Lung (tissue), 12 donors: ENCODE results near the gene RALB. TPM values are rescaled to one million over a fixed set of nuclear protein-coding genes. Genes with fewer than 3 reads are reported as not detected.

Source experiments
- ATAC-seq: fragments of 200-7000 bp; cut with Tn5 transposase; one replicate; pipeline ENCODE4 v1.9.1; 2020; ENCODE audit warnings: moderate number of reproducible peaks; ENCODE audit not compliant: insufficient read depth, low FRiP score
- DNase-seq, 3 donors: peaks; one replicate each; pipeline ENCODE4 v3.0.0-alpha.2; 2013 to 2017
- H3K27ac ChIP-seq, 2 donors: one replicate each; pipeline ENCODE4 v1.5.1; 2013; ENCODE audit warnings: mild to moderate bottlenecking in 2 of 2, moderate library complexity in 2 of 2, control low read depth in 1 of 2, inconsistent platforms in 1 of 2, low read depth in 1 of 2, low read length in 1 of 2
- H3K27me3 ChIP-seq, 3 donors: one replicate each; pipeline ENCODE4 v1.5.1; 2013; ENCODE audit warnings: low read length in 2 of 3; ENCODE audit not compliant: control insufficient read depth in 3 of 3, insufficient read depth in 3 of 3
- H3K36me3 ChIP-seq, 4 donors: one replicate each; pipeline ENCODE4 v1.5.1; 2013; ENCODE audit warnings: low read length in 4 of 4, mild to moderate bottlenecking in 1 of 4, moderate library complexity in 1 of 4; ENCODE audit not compliant: control insufficient read depth in 4 of 4, insufficient read depth in 4 of 4
- H3K4me1 ChIP-seq, 5 donors: one replicate each; pipeline ENCODE4 v1.5.1; 2013; ENCODE audit warnings: low read length in 5 of 5, mild to moderate bottlenecking in 2 of 5, moderate library complexity in 1 of 5; ENCODE audit not compliant: control insufficient read depth in 5 of 5, insufficient read depth in 5 of 5
- H3K4me3 ChIP-seq: one replicate; pipeline ENCODE4 v1.5.1; 2013; ENCODE audit warnings: mild to moderate bottlenecking, control low read depth, moderate library complexity
- H3K9ac ChIP-seq, 2 donors: one replicate each; pipeline ENCODE4 v1.5.1; 2013; ENCODE audit warnings: low read length in 2 of 2, control low read depth in 1 of 2; ENCODE audit not compliant: insufficient read depth in 1 of 2
- H3K9me3 ChIP-seq, 4 donors: one replicate each; pipeline ENCODE4 v1.5.1; 2013; ENCODE audit warnings: low read length in 3 of 4, mild to moderate bottlenecking in 1 of 4, moderate library complexity in 1 of 4; ENCODE audit not compliant: control insufficient read depth in 4 of 4, insufficient read depth in 3 of 4
- whole genome bisulfite sequencing, 2 donors: extraction: QIAGEN DNeasy Blood & Tissue Kit; methylation state at CpG; one replicate each; pipeline ENCODE4 v1.1.7; 2013; 5-methylcytosine and 5-hydroxymethylcytosine counted together
- polyA plus RNA-seq, 2 donors: library from polyadenylated mRNA; stranded (reverse); fragments of 200-250 nt; gene quantifications; one replicate each; pipeline ENCODE4 v1.2.1, GENCODE V29; 2013
- total RNA-seq, 2 donors: library from RNA; depleted of rRNA in 1 of 2; stranded (reverse); fragments of >200 nt in 1 of 2; gene quantifications; one replicate each; pipeline ENCODE4 v1.2.1, GENCODE V29; 2014 to 2021
- TF ChIP-seq, protein P1 (sequence below): IDR thresholded peaks from 2 replicates; pipeline ENCODE4 v1.5.1; 2012; ENCODE audit warnings: mild to moderate bottlenecking; ENCODE audit errors: control extremely low read depth, extremely low read depth
- donor health status: control.
- donor health status: control.
- donor health status: Bipolar disorder and iron deficiency.
- donor health status: healthy.
- donor health status: DM: yes; HTN: yes; CAD: no.

The RALB gene
- total and polyA plus RNA-seq, 4 donors: 34.6 to 111 (median 77.1) TPM

DNA sequence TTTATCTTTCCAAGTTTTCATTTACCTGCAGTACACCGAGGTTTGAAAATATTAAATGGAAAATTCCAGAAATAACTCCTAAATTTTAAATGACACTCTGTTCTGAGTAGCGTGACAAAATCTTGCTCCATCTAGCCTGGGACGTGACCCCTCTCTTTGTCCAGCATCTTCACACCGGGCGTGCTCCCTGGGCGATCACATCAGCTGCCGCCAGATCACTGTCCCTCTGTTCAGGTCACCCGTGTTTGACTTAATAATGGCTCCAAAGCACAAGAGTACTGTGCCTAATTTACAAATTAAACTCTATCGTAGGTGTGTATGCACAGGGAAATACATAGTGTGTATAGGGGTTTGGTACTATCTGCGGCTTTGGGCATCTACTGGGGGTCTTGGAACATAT lies 23.3 kb upstream of the RALB start:
- H3K27me3 ChIP-seq: peaks cover 0 to 2% (median 2%) of the 10 kb centered on the region in 3 donors
- no peaks in the 10 kb centered on the region for H3K36me3 ChIP-seq
- H3K27ac ChIP-seq: no peak overlapping the region
- DNase-seq (no peak), ATAC-seq (no peak)
- no peak overlapping the region for H3K9ac ChIP-seq
- H3K9me3 ChIP-seq: no peaks in the 10 kb centered on the region
- WGBS, 2 donors: 90 to 95% methylated on average over 10 of the region's 10 CpGs
- TF ChIP-seq, protein P1, sequence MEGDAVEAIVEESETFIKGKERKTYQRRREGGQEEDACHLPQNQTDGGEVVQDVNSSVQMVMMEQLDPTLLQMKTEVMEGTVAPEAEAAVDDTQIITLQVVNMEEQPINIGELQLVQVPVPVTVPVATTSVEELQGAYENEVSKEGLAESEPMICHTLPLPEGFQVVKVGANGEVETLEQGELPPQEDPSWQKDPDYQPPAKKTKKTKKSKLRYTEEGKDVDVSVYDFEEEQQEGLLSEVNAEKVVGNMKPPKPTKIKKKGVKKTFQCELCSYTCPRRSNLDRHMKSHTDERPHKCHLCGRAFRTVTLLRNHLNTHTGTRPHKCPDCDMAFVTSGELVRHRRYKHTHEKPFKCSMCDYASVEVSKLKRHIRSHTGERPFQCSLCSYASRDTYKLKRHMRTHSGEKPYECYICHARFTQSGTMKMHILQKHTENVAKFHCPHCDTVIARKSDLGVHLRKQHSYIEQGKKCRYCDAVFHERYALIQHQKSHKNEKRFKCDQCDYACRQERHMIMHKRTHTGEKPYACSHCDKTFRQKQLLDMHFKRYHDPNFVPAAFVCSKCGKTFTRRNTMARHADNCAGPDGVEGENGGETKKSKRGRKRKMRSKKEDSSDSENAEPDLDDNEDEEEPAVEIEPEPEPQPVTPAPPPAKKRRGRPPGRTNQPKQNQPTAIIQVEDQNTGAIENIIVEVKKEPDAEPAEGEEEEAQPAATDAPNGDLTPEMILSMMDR: no peak
- no peak overlapping the region for H3K4me3 ChIP-seq
- H3K4me1 ChIP-seq: peaks cover 0 to 5% (median 0%) of the 10 kb centered on the region in 5 donors

DNA sequence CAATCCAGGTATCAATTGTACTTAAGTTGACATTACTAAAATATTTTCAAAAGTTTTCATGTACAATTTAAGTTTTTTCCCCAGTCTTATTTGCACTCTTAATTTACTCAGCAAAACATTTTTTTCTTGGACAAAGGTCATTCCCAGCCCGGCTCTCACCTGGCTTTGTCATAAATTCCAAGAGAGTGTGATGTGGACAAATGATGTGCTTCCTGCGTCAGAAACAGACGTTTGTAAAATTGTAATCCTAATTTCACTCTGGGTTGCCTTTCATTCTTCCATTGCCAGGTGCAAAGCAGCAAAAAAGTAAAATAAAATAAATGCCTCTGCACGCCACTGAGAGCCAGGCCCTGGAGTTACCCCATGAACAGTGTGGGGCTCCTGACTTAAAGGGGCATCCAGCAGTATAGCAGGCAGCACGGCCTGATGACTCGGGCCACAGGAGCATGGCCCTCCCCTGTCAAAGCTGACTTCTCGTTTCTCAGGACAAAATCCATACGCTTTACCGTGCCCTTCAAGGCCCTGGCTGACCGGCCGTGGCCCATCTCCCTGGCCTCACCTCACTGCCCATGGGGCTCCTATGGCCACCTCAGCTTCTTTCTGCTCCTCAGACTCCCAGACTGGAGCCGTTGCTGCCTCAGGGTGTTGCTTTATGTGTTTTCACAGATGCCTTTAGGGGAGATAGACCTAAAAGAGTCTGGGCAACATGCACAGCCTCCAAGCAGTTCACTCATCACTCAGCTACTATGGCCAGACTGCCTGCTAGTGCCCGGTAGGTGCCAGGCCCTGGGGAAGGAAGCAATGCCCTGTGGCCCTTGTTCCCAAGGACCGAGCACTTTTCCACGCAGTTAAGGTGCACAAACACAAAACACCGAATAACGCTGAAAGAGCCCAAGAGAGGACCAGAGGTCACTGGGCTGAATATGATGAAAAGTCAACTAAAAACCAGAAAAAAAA lies 21.9 kb upstream of the RALB start:
- Histone ChIP-seq H3K9me3 (no peaks in the 10 kb centered on the region), H3K4me1 (peaks cover 0 to 5% (median 0%) of the 10 kb centered on the region in 5 donors), H3K27me3 (peaks cover 0 to 2% (median 2%) of the 10 kb centered on the region in 3 donors), H3K27ac (peak overlapping the region in 1 of 2 donors; percentile 50), H3K9ac (no peak overlapping the region), H3K36me3 (no peaks in the 10 kb centered on the region), H3K4me3 (no peak overlapping the region)
- ATAC-seq (no peak), DNase-seq (no peak)
- 66 to 81% methylated on average over 17 of the region's 17 CpGs for WGBS, 2 donors
- TF ChIP-seq, protein P1: no peak

DNA sequence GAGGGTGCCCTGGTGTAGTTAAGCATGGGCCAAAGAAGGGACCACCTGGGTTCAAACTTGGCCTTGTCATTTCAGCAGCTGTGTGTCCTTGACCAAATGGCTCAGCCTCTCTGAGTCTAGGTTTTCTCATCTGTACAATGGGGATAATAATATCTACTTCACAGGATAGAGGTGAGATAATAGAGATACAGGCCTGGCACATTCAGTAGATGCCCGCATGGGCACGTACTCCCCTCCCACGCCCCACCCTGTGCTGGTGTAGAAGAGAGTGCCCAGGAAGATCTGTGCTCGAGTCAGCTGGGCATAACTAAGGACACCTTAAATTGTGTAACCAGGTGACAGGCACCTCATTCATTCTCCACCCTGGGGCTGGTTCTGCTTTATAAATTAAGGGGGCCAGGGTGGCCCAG lies 21.1 kb upstream of the RALB start:
- TF ChIP-seq, protein P1: no peak
- H3K27me3 ChIP-seq: peaks cover 0 to 2% (median 2%) of the 10 kb centered on the region in 3 donors
- no peak for ATAC-seq
- no peak overlapping the region for H3K9ac ChIP-seq
- peaks cover 0 to 5% (median 0%) of the 10 kb centered on the region in 5 donors for H3K4me1 ChIP-seq
- H3K4me3 ChIP-seq: no peak overlapping the region
- peak overlapping the region in 1 of 2 donors; percentile 87 for H3K27ac ChIP-seq
- H3K36me3 ChIP-seq: no peaks in the 10 kb centered on the region
- 65 to 71% methylated on average over 4 of the region's 4 CpGs for WGBS, 2 donors
- no peaks in the 10 kb centered on the region for H3K9me3 ChIP-seq
- no peak for DNase-seq
